ENCODE results near the gene CCDC174. TPM values are rescaled to one million over a fixed set of nuclear protein-coding genes. Genes with fewer than 3 reads are reported as not detected.

CCDC174 gene
- total and polyA plus RNA-seq, 2 of the 4 experiments (the other 2 are of a cell fraction): 5.9 to 9.6 TPM

Other genes starting within 250 kb of the CCDC174 start
- 29.9 and 32.5 TPM in 2 replicates for gene SLC6A6, start 249.2 kb upstream of the CCDC174 start, total RNA-seq (2012; rRNA removed)
- gene SLC6A6, start 249.2 kb upstream of the CCDC174 start, polyA plus RNA-seq (2012; rRNA removed): 39.3 and 39.4 TPM in 2 replicates
- under 0.01 TPM in 1 of 2 replicates, not detected in the other for gene GRIP2, start 111.4 kb upstream of the CCDC174 start, total RNA-seq (2012; rRNA removed)
- 0.05 and 0.17 TPM in 2 replicates for gene GRIP2, start 111.4 kb upstream of the CCDC174 start, polyA plus RNA-seq (2012; rRNA removed)
- gene C3orf20, start 23.4 kb downstream of the CCDC174 start, total RNA-seq (2012; rRNA removed): not detected in 2 replicates
- not detected in 2 replicates for gene C3orf20, start 23.4 kb downstream of the CCDC174 start, polyA plus RNA-seq (2012; rRNA removed)
- gene FGD5, start 167.2 kb downstream of the CCDC174 start, total RNA-seq (2012; rRNA removed): not detected in 2 replicates
- not detected in 2 replicates for gene FGD5, start 167.2 kb downstream of the CCDC174 start, polyA plus RNA-seq (2012; rRNA removed)

Data from IMR-90 (cell line).